Astrocyte (in vitro differentiated cells and primary cell): ENCODE data around the gene ADGRG2. TPM values are rescaled to one million over a fixed set of nuclear protein-coding genes. Genes with fewer than 3 reads are reported as not detected.

Experiments
- DNase-seq: peaks from one replicate; pipeline ENCODE4 v3.0.0-alpha.2; 2010; ENCODE audit warnings: low read depth
- FAIRE-seq: peaks from 2 replicates; lab custom pipeline; 2011; peaks lifted over from hg19 to GRCh38; lab: Jason Lieb, UNC
- H2AFZ ChIP-seq: 2 replicates; pipeline ENCODE4 v1.6.0; 2012; ENCODE audit warnings: low read depth, low read length, inconsistent platforms
- H3K27ac ChIP-seq: 2 replicates; pipeline ENCODE4 v1.5.1; 2011; ENCODE audit warnings: low read depth, low read length, inconsistent platforms
- H3K27me3 ChIP-seq: 2 replicates; pipeline ENCODE4 v1.6.0; 2011; ENCODE audit warnings: low read length, inconsistent platforms; ENCODE audit not compliant: insufficient read depth
- H3K36me3 ChIP-seq: 2 replicates; pipeline ENCODE4 v1.5.1; 2011; ENCODE audit warnings: low read length, inconsistent platforms; ENCODE audit not compliant: insufficient read depth
- H3K4me1 ChIP-seq: 2 replicates; pipeline ENCODE4 v1.5.1; 2011; ENCODE audit warnings: low read length, inconsistent platforms; ENCODE audit not compliant: insufficient read depth
- H3K4me2 ChIP-seq: 2 replicates; pipeline ENCODE4 v1.6.0; 2012; ENCODE audit warnings: low read length, inconsistent platforms
- H3K4me3 ChIP-seq: 2 replicates; pipeline ENCODE4 v1.5.1; 2011; ENCODE audit warnings: low read depth, mild to moderate bottlenecking, low read length, inconsistent platforms; ENCODE audit not compliant: insufficient read depth
- H3K79me2 ChIP-seq: 2 replicates; pipeline ENCODE4 v1.6.0; 2012; ENCODE audit warnings: mild to moderate bottlenecking, low read length, inconsistent platforms; ENCODE audit not compliant: insufficient read depth
- H3K9ac ChIP-seq: 2 replicates; pipeline ENCODE4 v1.6.0; 2012; ENCODE audit warnings: mild to moderate bottlenecking, low read length, inconsistent platforms
- H3K9me3 ChIP-seq: 2 replicates; pipeline ENCODE4 v1.5.1; 2012; ENCODE audit warnings: low read depth, mild to moderate bottlenecking, low read length, inconsistent platforms; ENCODE audit not compliant: insufficient read depth
- H4K20me1 ChIP-seq: 2 replicates; pipeline ENCODE4 v1.6.0; 2012; ENCODE audit warnings: low read length, inconsistent platforms; ENCODE audit not compliant: insufficient read depth
- H3K27ac Mint-ChIP-seq: one replicate; pipeline ENCODE4 v1.8.0; 2021; ENCODE audit warnings: mild to moderate bottlenecking, mixed read lengths; ENCODE audit not compliant: unreplicated experiment
- H3K27me3 Mint-ChIP-seq: one replicate; pipeline ENCODE4 v1.8.0; 2021; ENCODE audit warnings: low read depth, mixed read lengths; ENCODE audit not compliant: unreplicated experiment
- H3K36me3 Mint-ChIP-seq: one replicate; pipeline ENCODE4 v1.8.0; 2021; ENCODE audit warnings: low read depth, mixed read lengths; ENCODE audit not compliant: unreplicated experiment
- H3K4me1 Mint-ChIP-seq: one replicate; pipeline ENCODE4 v1.8.0; 2021; ENCODE audit warnings: low read depth, mixed read lengths; ENCODE audit not compliant: unreplicated experiment
- H3K4me3 Mint-ChIP-seq: one replicate; pipeline ENCODE4 v1.8.0; 2021; ENCODE audit warnings: mild to moderate bottlenecking, moderate library complexity, mixed read lengths; ENCODE audit not compliant: unreplicated experiment
- H3K9me3 Mint-ChIP-seq: one replicate; pipeline ENCODE4 v1.8.0; 2021; ENCODE audit warnings: mild to moderate bottlenecking, mixed read lengths; ENCODE audit not compliant: unreplicated experiment
- EZH2 ChIP-seq: IDR thresholded peaks from 2 replicates; pipeline ENCODE4 v1.6.1; 2012; ENCODE audit warnings: mild to moderate bottlenecking, low read length, inconsistent platforms; ENCODE audit not compliant: insufficient read depth
- total RNA-seq: library from RNA; stranded (reverse); gene quantifications from 2 replicates; pipeline ENCODE4 v1.2.1, GENCODE V29; 2021
- TF ChIP-seq, protein P1 (sequence below): IDR thresholded peaks from 2 replicates; pipeline ENCODE4 v1.5.1; 2011; ENCODE audit warnings: low read depth, mild to moderate bottlenecking, inconsistent platforms, low read length, moderate library complexity; ENCODE audit not compliant: insufficient read depth

The ADGRG2 gene
- total RNA-seq, 1 donor from 2014 or later: 0.09 TPM

DNA sequence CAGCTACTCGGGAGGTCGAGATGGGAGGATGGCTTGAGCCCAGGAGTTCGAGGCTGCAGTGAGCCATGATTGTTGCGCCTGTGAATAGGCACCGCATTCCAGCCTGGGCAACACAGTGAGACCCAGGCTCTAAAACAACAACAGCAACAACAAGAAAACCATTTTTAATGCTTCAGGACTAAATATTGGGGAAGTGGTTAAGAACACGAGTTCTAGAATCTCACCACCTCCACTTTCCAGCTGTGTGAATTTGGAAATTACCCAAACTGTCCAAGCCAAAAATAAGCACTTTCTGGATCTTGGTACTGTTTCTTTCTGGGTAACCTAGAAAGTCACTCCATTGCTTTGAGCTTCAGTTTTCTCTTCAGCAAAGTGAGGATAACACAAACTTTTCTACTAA is 63.2 kb downstream of the ADGRG2 start:
- no peaks in the 10 kb centered on the region for H3K79me2 ChIP-seq
- no peak overlapping the region for H3K9ac ChIP-seq
- H3K36me3 Mint-ChIP-seq: no peaks in the 10 kb centered on the region
- H3K4me3 Mint-ChIP-seq: no peak overlapping the region
- H3K4me3 ChIP-seq: no peak overlapping the region
- no peaks in the 10 kb centered on the region for H3K36me3 ChIP-seq
- TF ChIP-seq EZH2: no peak
- TF ChIP-seq, protein P1, sequence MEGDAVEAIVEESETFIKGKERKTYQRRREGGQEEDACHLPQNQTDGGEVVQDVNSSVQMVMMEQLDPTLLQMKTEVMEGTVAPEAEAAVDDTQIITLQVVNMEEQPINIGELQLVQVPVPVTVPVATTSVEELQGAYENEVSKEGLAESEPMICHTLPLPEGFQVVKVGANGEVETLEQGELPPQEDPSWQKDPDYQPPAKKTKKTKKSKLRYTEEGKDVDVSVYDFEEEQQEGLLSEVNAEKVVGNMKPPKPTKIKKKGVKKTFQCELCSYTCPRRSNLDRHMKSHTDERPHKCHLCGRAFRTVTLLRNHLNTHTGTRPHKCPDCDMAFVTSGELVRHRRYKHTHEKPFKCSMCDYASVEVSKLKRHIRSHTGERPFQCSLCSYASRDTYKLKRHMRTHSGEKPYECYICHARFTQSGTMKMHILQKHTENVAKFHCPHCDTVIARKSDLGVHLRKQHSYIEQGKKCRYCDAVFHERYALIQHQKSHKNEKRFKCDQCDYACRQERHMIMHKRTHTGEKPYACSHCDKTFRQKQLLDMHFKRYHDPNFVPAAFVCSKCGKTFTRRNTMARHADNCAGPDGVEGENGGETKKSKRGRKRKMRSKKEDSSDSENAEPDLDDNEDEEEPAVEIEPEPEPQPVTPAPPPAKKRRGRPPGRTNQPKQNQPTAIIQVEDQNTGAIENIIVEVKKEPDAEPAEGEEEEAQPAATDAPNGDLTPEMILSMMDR: no peak
- no peaks in the 10 kb centered on the region for H3K27me3 ChIP-seq
- no peak for DNase-seq
- no peak overlapping the region for H3K4me2 ChIP-seq
- H3K4me1 Mint-ChIP-seq: no peaks in the 10 kb centered on the region
- H2AFZ ChIP-seq: no peak overlapping the region
- no peaks in the 10 kb centered on the region for H3K27me3 Mint-ChIP-seq
- H3K4me1 ChIP-seq: no peaks in the 10 kb centered on the region
- no peak overlapping the region for H3K27ac Mint-ChIP-seq
- no peaks in the 10 kb centered on the region for H3K9me3 ChIP-seq
- FAIRE-seq: peak; percentile 73
- no peaks in the 10 kb centered on the region for H3K9me3 Mint-ChIP-seq
- H3K27ac ChIP-seq: no peak overlapping the region
- H4K20me1 ChIP-seq: no peaks in the 10 kb centered on the region

DNA sequence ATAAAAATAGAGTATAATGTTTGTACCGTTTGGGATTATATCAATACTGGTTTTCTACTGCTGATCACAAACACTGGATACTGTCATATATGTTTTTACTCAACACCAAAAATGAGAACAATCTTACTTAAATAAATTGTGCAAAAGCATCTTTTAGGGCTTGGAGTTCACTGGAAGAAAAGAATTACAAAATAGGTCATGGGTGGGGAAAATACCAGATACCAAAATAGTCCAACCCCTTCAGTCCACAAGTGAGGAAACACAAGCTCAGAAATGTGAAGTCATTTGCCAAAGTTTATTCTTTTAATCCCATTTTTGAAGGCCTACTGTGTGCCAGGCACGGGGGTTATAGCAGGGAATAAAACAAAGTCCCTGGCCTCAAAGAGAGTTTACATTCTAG is 64.4 kb downstream of the ADGRG2 start:
- Mint-ChIP-seq H3K9me3 (no peaks in the 10 kb centered on the region), H3K4me1 (no peaks in the 10 kb centered on the region), H3K36me3 (no peaks in the 10 kb centered on the region), H3K27me3 (no peaks in the 10 kb centered on the region), H3K27ac (no peak overlapping the region), H3K4me3 (no peak overlapping the region)
- FAIRE-seq (no peak), DNase-seq (no peak)
- Histone ChIP-seq H3K27ac (no peak overlapping the region), H3K4me3 (no peak overlapping the region), H4K20me1 (no peaks in the 10 kb centered on the region), H2AFZ (no peak overlapping the region), H3K9ac (no peak overlapping the region), H3K9me3 (no peaks in the 10 kb centered on the region), H3K4me2 (no peak overlapping the region), H3K79me2 (no peaks in the 10 kb centered on the region), H3K27me3 (no peaks in the 10 kb centered on the region), H3K36me3 (no peaks in the 10 kb centered on the region), H3K4me1 (no peaks in the 10 kb centered on the region)
- TF ChIP-seq EZH2: no peak
- TF ChIP-seq, protein P1: no peak

DNA sequence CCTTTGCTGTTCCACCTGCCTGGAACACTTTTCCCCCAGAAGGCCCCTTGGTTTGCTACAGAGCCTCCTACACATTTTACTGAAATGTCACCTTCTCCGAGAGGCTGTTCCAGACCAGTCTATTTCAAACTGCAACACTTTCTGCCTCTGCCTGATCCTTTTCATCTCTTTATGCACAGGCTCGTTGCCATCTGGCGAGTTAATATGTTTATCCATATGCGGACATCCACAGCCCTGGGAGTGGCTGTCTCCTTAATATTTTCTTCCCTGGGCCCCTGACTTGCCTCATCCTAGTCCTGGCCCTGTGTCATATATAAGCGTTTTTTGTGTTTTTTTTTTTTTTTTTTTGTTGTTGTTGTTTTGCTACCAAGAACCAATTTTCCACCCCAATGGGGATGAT is 73.2 kb downstream of the ADGRG2 start:
- no peaks in the 10 kb centered on the region for H3K27me3 ChIP-seq
- H3K4me1 ChIP-seq: no peaks in the 10 kb centered on the region
- H3K4me3 ChIP-seq: no peak overlapping the region
- no peak overlapping the region for H3K4me2 ChIP-seq
- H3K9ac ChIP-seq: no peak overlapping the region
- Mint-ChIP-seq H3K4me3 (no peak overlapping the region), H3K27ac (no peak overlapping the region), H3K9me3 (no peaks in the 10 kb centered on the region), H3K27me3 (no peaks in the 10 kb centered on the region), H3K4me1 (peaks cover 4% of the 10 kb centered on the region), H3K36me3 (no peaks in the 10 kb centered on the region)
- H3K36me3 ChIP-seq: no peaks in the 10 kb centered on the region
- FAIRE-seq (no peak), DNase-seq (no peak)
- H3K79me2 ChIP-seq: no peaks in the 10 kb centered on the region
- H4K20me1 ChIP-seq: no peaks in the 10 kb centered on the region
- H3K27ac ChIP-seq: no peak overlapping the region
- TF ChIP-seq, protein P1: no peak
- TF ChIP-seq EZH2: no peak
- no peaks in the 10 kb centered on the region for H3K9me3 ChIP-seq
- H2AFZ ChIP-seq: no peak overlapping the region
